Nephron (organoid): ENCODE data around the gene SEC24A.

Source experiments
- H3K27ac Mint-ChIP-seq, 3 experiments: 2 replicates each; pipeline ENCODE4 v1.8.0; 2020; ENCODE audit warnings: mixed read lengths in 3 of 3, mild to moderate bottlenecking in 2 of 3, moderate library complexity in 1 of 3
- H3K27me3 Mint-ChIP-seq: 2 replicates; pipeline ENCODE4 v1.8.0; 2021; ENCODE audit warnings: low read depth, mild to moderate bottlenecking, moderate library complexity, mixed read lengths
- H3K36me3 Mint-ChIP-seq: 2 replicates; pipeline ENCODE4 v1.8.0; 2020; ENCODE audit warnings: low read depth, mixed read lengths
- H3K4me1 Mint-ChIP-seq: 2 replicates; pipeline ENCODE4 v1.8.0; 2020; ENCODE audit warnings: mixed read lengths
- H3K4me3 Mint-ChIP-seq, 3 experiments: 2 replicates each; pipeline ENCODE4 v1.8.0; 2020; ENCODE audit warnings: mild to moderate bottlenecking in 3 of 3, mixed read lengths in 3 of 3, moderate library complexity in 2 of 3
- H3K9me3 Mint-ChIP-seq: 2 replicates; pipeline ENCODE4 v1.8.0; 2020; ENCODE audit warnings: mixed read lengths
- TF ChIP-seq, protein P1 (sequence below), 3 experiments: fragments of 200-600 bp; sonication (generic); IDR thresholded peaks; one replicate each; pipeline ENCODE4 v1.5.0; 2021; ENCODE audit warnings: antibody characterized with exemption in 3 of 3; ENCODE audit not compliant: unreplicated experiment in 3 of 3

The SEC24A gene

DNA sequence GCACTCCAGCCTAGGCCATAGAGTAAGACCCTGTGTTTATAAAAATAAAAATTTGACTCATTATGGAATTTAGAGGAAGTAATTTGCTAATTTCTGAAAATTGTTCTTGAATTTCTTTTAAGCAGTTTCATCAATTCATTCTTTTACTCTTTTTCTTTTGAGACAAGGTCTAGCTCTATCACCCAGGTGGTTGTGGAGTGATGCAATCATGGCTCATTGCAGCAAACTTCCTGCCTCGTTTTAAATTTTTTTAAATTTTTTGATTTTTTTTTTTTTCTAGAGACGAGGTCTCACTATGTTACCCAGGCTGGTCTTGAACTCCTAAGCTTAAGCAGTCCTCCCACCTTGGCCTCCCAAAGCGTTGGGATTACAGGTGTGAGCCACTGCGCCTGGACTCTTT is 86.7 kb downstream of the SEC24A start:
- H3K27me3 Mint-ChIP-seq, result no peaks in the 10 kb centered on the region
- no peak overlapping the region for H3K4me3 Mint-ChIP-seq
- H3K36me3 Mint-ChIP-seq, result no peaks in the 10 kb centered on the region
- H3K4me1 Mint-ChIP-seq, result peaks cover 11% of the 10 kb centered on the region
- H3K9me3 Mint-ChIP-seq, result no peaks in the 10 kb centered on the region
- no peak overlapping the region for H3K27ac Mint-ChIP-seq
- TF ChIP-seq, protein P1, sequence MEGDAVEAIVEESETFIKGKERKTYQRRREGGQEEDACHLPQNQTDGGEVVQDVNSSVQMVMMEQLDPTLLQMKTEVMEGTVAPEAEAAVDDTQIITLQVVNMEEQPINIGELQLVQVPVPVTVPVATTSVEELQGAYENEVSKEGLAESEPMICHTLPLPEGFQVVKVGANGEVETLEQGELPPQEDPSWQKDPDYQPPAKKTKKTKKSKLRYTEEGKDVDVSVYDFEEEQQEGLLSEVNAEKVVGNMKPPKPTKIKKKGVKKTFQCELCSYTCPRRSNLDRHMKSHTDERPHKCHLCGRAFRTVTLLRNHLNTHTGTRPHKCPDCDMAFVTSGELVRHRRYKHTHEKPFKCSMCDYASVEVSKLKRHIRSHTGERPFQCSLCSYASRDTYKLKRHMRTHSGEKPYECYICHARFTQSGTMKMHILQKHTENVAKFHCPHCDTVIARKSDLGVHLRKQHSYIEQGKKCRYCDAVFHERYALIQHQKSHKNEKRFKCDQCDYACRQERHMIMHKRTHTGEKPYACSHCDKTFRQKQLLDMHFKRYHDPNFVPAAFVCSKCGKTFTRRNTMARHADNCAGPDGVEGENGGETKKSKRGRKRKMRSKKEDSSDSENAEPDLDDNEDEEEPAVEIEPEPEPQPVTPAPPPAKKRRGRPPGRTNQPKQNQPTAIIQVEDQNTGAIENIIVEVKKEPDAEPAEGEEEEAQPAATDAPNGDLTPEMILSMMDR (IDR thresholded peaks at IDR 0.05; ENCODE audit: unreplicated experiment in 3 of 3), result no peak

DNA sequence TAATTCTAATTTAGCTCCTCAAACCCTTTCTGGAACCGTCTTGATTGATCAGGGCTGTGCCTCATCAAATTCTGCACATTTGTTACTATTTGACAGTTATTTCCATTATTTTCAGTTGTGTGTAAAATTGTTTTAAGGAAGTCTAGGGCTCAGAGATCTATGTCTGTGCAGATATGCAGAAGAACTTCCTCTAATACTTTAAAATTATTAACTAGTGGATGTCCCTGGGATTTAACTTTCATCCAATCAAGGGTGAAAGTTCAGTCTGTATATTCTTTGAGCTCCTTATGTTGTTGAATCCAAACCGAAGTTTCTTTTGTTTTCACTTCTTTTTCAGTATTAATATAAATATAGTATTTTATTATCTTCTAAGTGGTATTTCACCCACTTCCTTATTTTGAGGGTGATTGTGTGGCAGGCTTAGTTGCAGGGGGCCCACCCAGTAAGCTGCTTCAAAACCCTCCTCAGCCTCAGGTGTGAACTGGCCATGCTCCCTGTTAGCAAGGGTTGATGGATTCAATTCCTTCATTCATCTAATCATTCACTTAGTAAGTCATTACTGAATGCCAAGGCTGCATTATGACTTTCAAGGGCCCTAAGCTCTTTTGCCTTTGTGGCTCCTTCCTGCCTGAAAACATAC is 87.7 kb downstream of the SEC24A start:
- Mint-ChIP-seq H3K4me1 (peaks cover 11% of the 10 kb centered on the region), H3K36me3 (peaks cover 3% of the 10 kb centered on the region), H3K4me3 (peak overlapping the region in 1 of 3 experiments; percentile 19), H3K9me3 (no peaks in the 10 kb centered on the region), H3K27ac (peak overlapping the region in 2 of 3 experiments; percentile 17 to 44), H3K27me3 (no peaks in the 10 kb centered on the region)
- TF ChIP-seq, protein P1 (IDR thresholded peaks at IDR 0.05; ENCODE audit: unreplicated experiment in 3 of 3), result no peak

DNA sequence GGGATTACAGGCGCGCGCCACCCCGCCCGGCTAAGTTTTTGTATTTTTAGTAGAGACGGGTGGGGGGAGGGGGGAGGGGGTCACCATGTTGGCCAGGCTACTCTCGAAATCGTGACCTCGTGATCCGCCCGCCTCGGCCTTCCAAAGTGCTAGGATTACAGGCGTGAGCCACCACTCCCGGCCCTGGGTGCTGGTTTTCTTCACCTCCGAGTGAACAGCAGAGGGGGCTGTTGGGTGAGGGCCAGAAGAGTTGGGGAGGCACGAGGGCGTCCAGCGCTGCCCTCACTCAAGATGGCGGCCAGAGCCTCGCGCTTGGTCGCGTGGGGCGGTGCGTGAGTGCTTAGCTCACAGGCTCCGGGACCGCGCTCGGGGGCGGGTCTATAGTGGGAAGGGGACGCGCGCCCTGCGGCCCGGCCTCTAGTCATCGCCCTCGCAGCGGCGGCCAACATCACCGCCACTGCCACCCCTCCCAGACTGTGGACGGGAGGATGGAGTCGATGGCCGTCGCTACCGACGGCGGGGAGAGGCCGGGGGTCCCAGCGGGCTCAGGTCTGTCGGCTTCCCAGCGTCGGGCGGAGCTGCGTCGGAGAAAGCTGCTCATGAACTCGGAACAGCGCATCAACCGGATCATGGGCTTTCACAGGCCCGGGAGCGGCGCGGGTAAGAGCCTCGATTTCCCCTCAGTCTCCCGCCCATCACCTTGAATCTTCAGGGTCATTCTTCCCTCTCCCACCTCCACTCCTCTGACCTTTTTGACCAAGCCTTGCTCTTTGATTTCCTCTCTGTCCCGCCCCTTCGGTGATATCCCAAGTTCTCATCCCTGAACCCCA is 89.8 kb downstream of the SEC24A start, which contains the start of gene CAMLG:
Gene CAMLG, plus strand, starts transcription at position 416 of the 830 bp plus-strand sequence. Its CDS starts 73 bp downstream, at position 489.
- Mint-ChIP-seq H3K4me3 (peak within 1 kb of the TSS; percentile 96 to 98 (median 97)), H3K9me3 (no peaks in the 10 kb centered on the region), H3K4me1 (peaks cover 11% of the 10 kb centered on the region), H3K27me3 (no peaks in the 10 kb centered on the region), H3K36me3 (peaks cover 12% of the 10 kb centered on the region), H3K27ac (peak within 1 kb of the TSS; percentile 86 to 95 (median 93))
- TF ChIP-seq, protein P1 (IDR thresholded peaks at IDR 0.05; ENCODE audit: unreplicated experiment in 3 of 3), result peak; percentile 59 to 88 (median 67)

GRCh38 chr5:134738963-134739661 is 90.5 kb downstream of the SEC24A start:
- peak overlapping the region; percentile 96 to 98 (median 97) for H3K4me3 Mint-ChIP-seq
- H3K9me3 Mint-ChIP-seq, result no peaks in the 10 kb centered on the region
- H3K27ac Mint-ChIP-seq, result peak overlapping the region; percentile 86 to 95 (median 93)
- H3K36me3 Mint-ChIP-seq, result peaks cover 12% of the 10 kb centered on the region
- H3K4me1 Mint-ChIP-seq, result peaks cover 11% of the 10 kb centered on the region
- no peaks in the 10 kb centered on the region for H3K27me3 Mint-ChIP-seq
- TF ChIP-seq, protein P1 (IDR thresholded peaks at IDR 0.05; ENCODE audit: unreplicated experiment in 3 of 3), result no peak

GRCh38 chr5:134741052-134741451 is 92.5 kb downstream of the SEC24A start:
- peaks cover 11% of the 10 kb centered on the region for H3K4me1 Mint-ChIP-seq
- no peak overlapping the region for H3K27ac Mint-ChIP-seq
- TF ChIP-seq, protein P1 (IDR thresholded peaks at IDR 0.05; ENCODE audit: unreplicated experiment in 3 of 3), result no peak
- peaks cover 15% of the 10 kb centered on the region for H3K36me3 Mint-ChIP-seq
- no peaks in the 10 kb centered on the region for H3K27me3 Mint-ChIP-seq
- H3K4me3 Mint-ChIP-seq, result no peak overlapping the region
- no peaks in the 10 kb centered on the region for H3K9me3 Mint-ChIP-seq
